Body of pancreas (tissue), 4 donors: ENCODE data around the gene DYNC1LI2.

Experiments
- CTCF ChIP-seq, 7 experiments: fragments of 450-650 bp in 4 of 7; fragments of 200-600 bp in 3 of 7; sonication (generic) in 3 of 7; IDR thresholded peaks; one replicate each; pipeline ENCODE4 v1.5.1; 2016 to 2019; ENCODE audit warnings: antibody characterized with exemption in 7 of 7
- POLR2A ChIP-seq, 3 donors: fragments of 450-650 bp; IDR thresholded peaks; one replicate each; pipeline ENCODE4 v1.6.1; 2016; ENCODE audit warnings: antibody characterized with exemption in 3 of 3, mild to moderate bottlenecking in 2 of 3

- TF ChIP-seq CTCF (IDR thresholded peaks at IDR 0.05), result no peak
- TF ChIP-seq POLR2A (IDR thresholded peaks at IDR 0.05), result no peak
Measured at GRCh38 chr16:66758086-66758485, 6.7 kb upstream of the DYNC1LI2 start.
